Sigmoid colon (tissue), 4 donors: ENCODE measurements around the gene PPFIBP2.

Experiments
- CTCF ChIP-seq, 4 experiments: fragments of 450-650 bp in 3 of 4; fragments of 200-600 bp in 1 of 4; IDR thresholded peaks; one replicate each; pipeline ENCODE4 v1.5.1; 2016 to 2019; ENCODE audit warnings: antibody characterized with exemption in 4 of 4, mild to moderate bottlenecking in 3 of 4, moderate library complexity in 2 of 4
- POLR2A ChIP-seq, 2 donors: fragments of 450-650 bp; IDR thresholded peaks; one replicate each; pipeline ENCODE4 v1.6.1; 2016; ENCODE audit warnings: antibody characterized with exemption in 2 of 2, mild to moderate bottlenecking in 2 of 2, moderate library complexity in 2 of 2
- POLR2AphosphoS5 ChIP-seq, 4 donors: sonication (generic); formaldehyde crosslinking; IDR thresholded peaks; one replicate each; pipeline ENCODE4 v1.6.1; 2017; ENCODE audit warnings: antibody characterized with exemption in 4 of 4

DNA sequence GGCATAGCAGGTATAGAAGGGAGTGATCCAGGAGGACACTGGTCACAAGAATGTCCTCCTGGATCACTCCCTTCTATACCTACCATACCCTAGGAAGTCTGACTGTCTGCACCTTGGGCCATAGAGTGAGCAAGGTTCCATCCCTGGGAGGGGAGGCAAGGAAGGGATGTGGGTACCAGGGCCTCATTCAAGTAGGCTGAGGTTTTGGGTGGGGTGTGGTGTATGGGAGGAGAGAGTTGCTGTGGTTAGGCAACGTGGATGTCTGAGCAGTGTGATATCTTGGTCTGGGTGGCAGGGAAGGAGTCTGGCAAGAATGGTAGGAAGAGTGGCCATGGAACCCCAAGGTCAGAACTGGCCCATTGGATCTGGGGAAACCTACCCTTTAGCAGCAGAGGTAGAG, 13.2 kb downstream of the PPFIBP2 start:
- no peak for TF ChIP-seq CTCF (IDR thresholded peaks at IDR 0.05)
- TF ChIP-seq POLR2A (IDR thresholded peaks at IDR 0.05) = no peak
- no peak for TF ChIP-seq POLR2AphosphoS5 (IDR thresholded peaks at IDR 0.05)
